ENCODE results near the gene PTAFR.

GRCh38 chr1:28115267-28115666, 61.2 kb downstream of the PTAFR start:
- no peak for TF ChIP-seq CTCF (IDR thresholded peaks at IDR 0.05; ENCODE audit: low read length)
- no peak for TF ChIP-seq EZH2 (IDR thresholded peaks at IDR 0.05; ENCODE audit: borderline replicate concordance, low read length)
